Tibial artery (tissue), 4 donors: ENCODE measurements around the gene ZNF407.

Experiments
- DNase-seq, 2 donors: peaks; one replicate each; pipeline ENCODE4 v3.0.0-alpha.2; 2019
- H3K27ac ChIP-seq, 2 donors: fragments of 200-600 bp; sonication (generic) in 1 of 2; 1 replicate in 1 of 2; 2 replicates in 1 of 2; pipeline ENCODE4 v1.5.1; 2018 to 2019; ENCODE audit warnings: mild to moderate bottlenecking in 1 of 2
- H3K27me3 ChIP-seq, 2 donors: fragments of 200-600 bp; sonication (generic) in 1 of 2; one replicate each; pipeline versions ENCODE4 v1.5.1 to v1.6.0; 2016 to 2019
- H3K36me3 ChIP-seq, 3 donors: fragments of 200-600 bp; sonication (generic) in 2 of 3; one replicate each; pipeline ENCODE4 v1.5.1; 2016 to 2019; ENCODE audit warnings: mild to moderate bottlenecking in 2 of 3
- H3K4me1 ChIP-seq, 4 donors: fragments of 200-600 bp; sonication (generic) in 2 of 4; 1 replicate in 3 of 4; 2 replicates in 1 of 4; pipeline ENCODE4 v1.5.1; 2016 to 2019
- H3K4me3 ChIP-seq, 2 donors: fragments of 200-600 bp; sonication (generic) in 1 of 2; 1 replicate in 1 of 2; 2 replicates in 1 of 2; pipeline ENCODE4 v1.5.1; 2018 to 2019; ENCODE audit warnings: mild to moderate bottlenecking in 2 of 2
- H3K9me3 ChIP-seq, 3 donors: fragments of 200-600 bp; sonication (generic) in 1 of 3; one replicate each; pipeline ENCODE4 v1.5.1; 2016 to 2019
- CTCF ChIP-seq, 2 experiments: fragments of 200-600 bp in 1 of 2; fragments of 450-650 bp in 1 of 2; IDR thresholded peaks; one replicate each; pipeline ENCODE4 v1.5.1; 2017 to 2019; ENCODE audit warnings: antibody characterized with exemption in 2 of 2, mild to moderate bottlenecking in 1 of 2, moderate library complexity in 1 of 2
- intact Hi-C: fragments of 100-400 bp; cut with DNase I; formaldehyde crosslinking; loops from one replicate; pipeline ENCODE4 v1.15.0; 2023; ENCODE audit warnings: low total_unique reads

ZNF407 gene

DNA sequence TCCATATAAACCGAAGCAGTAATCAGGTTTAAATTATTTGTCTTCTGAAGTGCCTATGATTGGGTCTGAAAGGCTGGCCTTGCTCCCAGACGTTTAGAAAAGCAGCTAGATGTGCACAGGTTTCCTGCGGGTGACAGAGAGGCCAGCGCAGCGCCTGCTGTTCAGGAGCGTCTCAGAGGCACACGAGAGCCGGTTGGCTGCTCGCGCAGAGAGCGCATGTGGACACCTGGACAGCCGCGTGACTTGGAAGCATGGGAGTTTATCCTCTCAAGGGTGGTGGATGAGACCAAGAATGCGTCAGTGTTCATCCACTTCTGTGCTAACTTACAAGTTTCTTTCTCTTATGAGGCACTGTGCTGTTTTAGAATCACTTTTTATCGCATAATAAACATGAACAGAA is 307.6 kb downstream of the ZNF407 start:
- DNase-seq, result no peak
- Histone ChIP-seq H3K27me3 (no peaks in the 10 kb centered on the region), H3K4me3 (no peak overlapping the region), H3K36me3 (no peaks in the 10 kb centered on the region), H3K27ac (no peak overlapping the region), H3K9me3 (no peaks in the 10 kb centered on the region), H3K4me1 (no peaks in the 10 kb centered on the region)
- intact Hi-C loops, result no loop called here
- TF ChIP-seq CTCF (IDR thresholded peaks at IDR 0.05), result no peak

- no peak overlapping the region for H3K4me3 ChIP-seq
- no peaks in the 10 kb centered on the region for H3K4me1 ChIP-seq
- H3K9me3 ChIP-seq, result no peaks in the 10 kb centered on the region
- TF ChIP-seq CTCF (IDR thresholded peaks at IDR 0.05), result no peak
- H3K27me3 ChIP-seq, result no peaks in the 10 kb centered on the region
- intact Hi-C loops, result no loop called here
- DNase-seq, result no peak
- no peak overlapping the region for H3K27ac ChIP-seq
- no peaks in the 10 kb centered on the region for H3K36me3 ChIP-seq
These were observed 308.5 kb downstream of the ZNF407 start for GRCh38 chr18:74906184-74906583.

- Histone ChIP-seq H3K27ac (no peak overlapping the region), H3K9me3 (no peaks in the 10 kb centered on the region), H3K36me3 (no peaks in the 10 kb centered on the region), H3K4me3 (no peak overlapping the region), H3K27me3 (no peaks in the 10 kb centered on the region), H3K4me1 (no peaks in the 10 kb centered on the region)
- intact Hi-C loops, result no loop called here
- TF ChIP-seq CTCF (IDR thresholded peaks at IDR 0.05), result no peak
- DNase-seq, result no peak
These were observed 316.5 kb downstream of the ZNF407 start for GRCh38 chr18:74914052-74914591.

DNA sequence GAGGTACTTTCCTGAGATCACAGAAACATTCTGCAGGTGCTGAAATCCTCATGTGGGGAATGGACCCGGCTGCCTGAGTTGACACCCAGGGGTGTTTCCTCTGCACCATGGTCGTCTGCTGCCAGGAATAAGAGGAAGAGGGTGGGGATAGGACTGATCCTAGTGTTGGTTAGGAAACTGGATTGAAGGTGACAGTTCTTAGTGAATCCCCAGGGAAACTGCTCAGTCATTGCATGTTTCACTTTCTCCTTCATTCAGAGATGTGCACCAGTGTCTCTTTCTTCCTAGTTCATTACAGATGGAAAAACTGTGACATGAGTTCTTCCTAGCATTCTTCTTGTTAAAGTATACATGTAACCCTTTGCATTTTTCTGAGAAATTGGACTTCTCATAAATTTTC is 317.0 kb downstream of the ZNF407 start:
- H3K27me3 ChIP-seq, result no peaks in the 10 kb centered on the region
- intact Hi-C loops, result no loop called here
- H3K27ac ChIP-seq, result no peak overlapping the region
- TF ChIP-seq CTCF (IDR thresholded peaks at IDR 0.05), result no peak
- no peaks in the 10 kb centered on the region for H3K36me3 ChIP-seq
- no peaks in the 10 kb centered on the region for H3K9me3 ChIP-seq
- H3K4me1 ChIP-seq, result no peaks in the 10 kb centered on the region
- DNase-seq, result no peak
- no peak overlapping the region for H3K4me3 ChIP-seq

GRCh38 chr18:74916773-74917393 is 319.2 kb downstream of the ZNF407 start:
- TF ChIP-seq CTCF (IDR thresholded peaks at IDR 0.05), result no peak
- H3K27ac ChIP-seq, result no peak overlapping the region
- peaks cover 6 to 11% (median 10%) of the 10 kb centered on the region in 3 donors for H3K36me3 ChIP-seq
- H3K4me3 ChIP-seq, result no peak overlapping the region
- no peak for DNase-seq
- intact Hi-C loops, result no loop called here
- no peaks in the 10 kb centered on the region for H3K9me3 ChIP-seq
- no peaks in the 10 kb centered on the region for H3K4me1 ChIP-seq
- no peaks in the 10 kb centered on the region for H3K27me3 ChIP-seq
